ENCODE results near the gene NAMPT.
"Not testable (repeated sequence)": the region's sequence is repeated elsewhere in the genome, so short reads cannot be mapped to it uniquely, and the experiment has no call there.

NAMPT gene

GRCh38 chr7:106224797-106225196 is 60.0 kb downstream of the NAMPT start:
- DNase-seq, result no peak

DNA sequence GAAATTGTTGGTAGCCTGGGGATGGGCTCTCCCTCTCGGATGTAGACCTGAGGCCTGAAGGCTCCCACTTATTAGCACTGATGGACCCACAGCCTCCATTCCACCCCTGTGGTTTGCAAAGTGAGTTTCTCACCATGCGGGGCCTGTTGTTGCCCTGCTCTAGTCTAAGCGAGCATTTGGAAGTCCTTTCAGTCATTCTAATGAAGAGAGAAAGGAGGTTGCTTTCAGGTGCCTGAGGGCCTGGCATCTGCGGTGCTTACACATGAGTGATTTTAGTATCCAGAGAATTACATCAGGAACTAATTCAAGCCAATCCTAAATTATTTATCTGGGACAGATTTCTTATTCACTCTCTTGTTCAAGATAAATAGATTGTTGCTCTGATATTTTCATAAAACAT is 61.6 kb downstream of the NAMPT start:
- peak; percentile 39 for DNase-seq

DNA sequence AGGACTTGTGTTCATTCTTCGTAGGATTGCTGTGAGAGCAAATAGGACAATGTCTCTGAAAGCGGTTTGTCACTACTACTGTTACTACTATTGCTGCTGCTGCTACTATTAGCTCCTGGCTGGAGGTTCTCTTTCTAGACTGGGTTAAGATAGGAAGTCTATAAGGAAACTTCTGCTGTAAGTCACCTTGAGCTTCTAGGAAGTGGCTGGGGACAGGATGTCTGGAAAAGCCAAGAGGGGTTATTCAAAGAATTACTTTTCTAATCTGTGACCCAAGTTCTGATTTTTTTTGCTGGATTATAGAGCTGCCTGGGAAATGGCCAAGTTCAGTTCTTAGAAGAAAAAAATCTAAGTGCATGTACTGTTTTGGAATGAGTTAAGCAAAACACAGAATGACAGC is 62.2 kb downstream of the NAMPT start:
- no peak for DNase-seq

- no peak for DNase-seq
Observed at GRCh38 chr7:106220307-106220706, 64.5 kb downstream of the NAMPT start.

GRCh38 chr7:106219170-106219569 is 65.6 kb downstream of the NAMPT start:
- no peak for DNase-seq

- no peak for DNase-seq
Observed at GRCh38 chr7:106218546-106218945, 66.2 kb downstream of the NAMPT start.

DNA sequence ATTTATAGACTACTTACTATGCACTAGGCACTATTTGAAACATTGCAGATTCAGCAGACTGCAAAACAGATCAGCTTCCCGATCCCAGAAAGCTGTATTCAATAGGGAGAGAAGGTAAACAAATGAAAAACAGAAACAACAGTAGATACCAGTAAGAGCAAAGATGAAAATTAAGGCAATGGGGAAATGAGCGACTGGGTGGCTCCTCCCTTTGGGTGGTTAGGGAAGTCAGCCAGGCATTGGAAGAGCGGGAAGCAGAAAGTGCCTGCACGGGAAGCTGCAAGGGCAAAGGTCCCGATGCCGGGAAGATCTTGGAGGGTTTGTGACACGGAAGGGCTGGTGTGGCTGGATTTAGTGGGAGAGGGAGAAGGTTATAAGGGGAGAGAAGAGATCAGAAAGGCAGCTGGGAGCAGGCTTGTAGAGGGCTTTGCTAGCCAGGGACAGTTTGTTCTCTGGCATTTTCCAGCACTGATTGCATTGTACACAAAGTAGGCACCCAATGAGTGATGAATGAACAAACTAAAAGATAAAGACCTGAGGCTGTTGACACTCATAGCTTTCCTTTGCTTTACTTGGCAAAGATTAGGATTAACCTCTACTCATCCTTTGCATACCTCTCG is 67.8 kb downstream of the NAMPT start:
- no peak for DNase-seq

DNA sequence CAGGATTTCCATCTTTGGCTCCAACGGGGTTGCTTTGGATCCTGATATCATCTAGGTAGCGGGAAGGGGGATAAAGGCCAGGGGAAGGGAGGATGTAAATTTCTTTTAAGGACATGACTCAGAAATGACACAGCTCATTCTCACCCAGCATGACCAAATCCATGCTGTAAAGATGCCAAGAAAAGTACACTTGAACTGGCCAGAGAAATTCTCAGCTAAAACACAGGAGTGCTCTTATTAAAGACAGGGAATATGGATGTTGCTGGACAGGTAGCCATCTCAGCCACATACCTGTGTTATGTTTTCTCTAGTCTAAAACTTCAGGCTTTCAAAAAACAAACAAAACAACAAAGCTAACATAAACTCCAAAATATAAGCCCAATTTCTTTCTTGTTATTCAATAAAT is 68.3 kb downstream of the NAMPT start:
- no peak for DNase-seq

DNA sequence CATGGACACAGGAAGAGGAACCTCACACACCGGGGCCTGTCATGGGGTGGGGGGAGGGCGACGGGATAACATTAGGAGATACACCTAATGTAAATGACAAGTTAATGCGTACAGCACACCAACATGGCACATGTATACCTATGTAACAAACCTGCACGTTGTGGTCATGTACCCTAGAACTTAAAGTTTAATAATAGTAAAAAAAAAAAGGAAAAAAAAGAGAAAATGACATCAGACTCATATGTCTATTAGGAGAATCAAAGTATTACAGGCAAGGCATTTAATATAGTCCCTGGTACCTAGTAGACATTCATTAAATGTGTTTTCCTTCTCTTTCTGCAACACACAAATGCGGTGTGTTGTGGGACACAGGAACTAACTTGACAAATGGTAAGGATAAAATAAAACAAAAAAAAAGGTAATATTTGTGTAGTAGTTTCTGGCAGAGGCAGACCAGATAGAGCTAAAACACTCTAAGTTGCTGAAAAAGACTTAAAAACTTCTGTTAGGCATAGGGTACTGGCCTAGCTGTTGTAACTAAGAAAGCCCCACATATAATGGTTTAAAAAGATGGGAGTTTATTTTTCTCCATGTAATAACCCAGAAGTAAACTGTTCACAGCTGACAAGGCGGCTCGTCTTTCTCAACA is 68.8 kb downstream of the NAMPT start:
- no peak for DNase-seq

DNA sequence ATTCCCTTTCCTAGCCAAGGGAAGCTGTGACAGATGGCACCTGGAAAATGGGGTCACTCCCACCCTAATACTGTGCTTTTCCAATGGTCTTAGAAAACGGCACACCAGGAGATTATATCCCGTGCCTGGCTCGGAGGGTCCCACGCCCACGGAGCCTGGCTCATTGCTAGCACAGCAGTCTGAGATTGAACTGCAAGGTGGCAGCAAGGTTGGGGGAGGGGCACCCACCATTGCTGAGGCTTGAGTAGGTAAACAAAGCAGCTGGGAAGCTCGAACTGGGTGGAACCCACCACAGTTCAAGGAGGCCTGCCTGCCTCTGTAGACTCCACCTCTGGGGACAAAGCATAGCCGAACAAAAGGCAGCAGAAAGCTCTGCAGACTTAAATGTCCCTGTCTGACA is 75.8 kb downstream of the NAMPT start:
- DNase-seq, result not testable (repeated sequence)

GRCh38 chr7:106206826-106207541 is 77.8 kb downstream of the NAMPT start:
- DNase-seq, result no peak

GRCh38 chr7:106205621-106206222 is 79.1 kb downstream of the NAMPT start:
- DNase-seq, result no peak

GRCh38 chr7:106203473-106203872 is 81.3 kb downstream of the NAMPT start:
- no peak for DNase-seq

DNA sequence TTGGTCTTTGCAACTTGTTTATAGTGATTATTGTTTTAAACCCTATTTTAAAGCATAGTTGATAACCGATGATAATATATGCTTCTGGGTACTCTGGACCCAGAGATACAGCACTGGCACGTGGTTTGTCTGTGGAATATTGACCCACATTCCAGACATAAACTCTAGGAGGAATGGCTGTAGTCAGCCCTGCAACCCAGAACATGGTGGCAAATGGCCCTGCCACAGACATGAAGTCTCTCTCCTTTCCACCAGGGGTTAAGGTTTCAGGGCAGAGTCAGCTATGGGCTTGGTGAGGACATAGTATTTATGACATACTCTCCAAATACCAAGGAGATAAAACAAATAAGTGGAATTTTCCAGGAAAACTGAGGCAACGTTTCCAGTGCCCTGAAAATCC is 83.6 kb downstream of the NAMPT start:
- DNase-seq, result no peak

- DNase-seq, result no peak
Observed at GRCh38 chr7:106199813-106200364, 84.9 kb downstream of the NAMPT start.

DNA sequence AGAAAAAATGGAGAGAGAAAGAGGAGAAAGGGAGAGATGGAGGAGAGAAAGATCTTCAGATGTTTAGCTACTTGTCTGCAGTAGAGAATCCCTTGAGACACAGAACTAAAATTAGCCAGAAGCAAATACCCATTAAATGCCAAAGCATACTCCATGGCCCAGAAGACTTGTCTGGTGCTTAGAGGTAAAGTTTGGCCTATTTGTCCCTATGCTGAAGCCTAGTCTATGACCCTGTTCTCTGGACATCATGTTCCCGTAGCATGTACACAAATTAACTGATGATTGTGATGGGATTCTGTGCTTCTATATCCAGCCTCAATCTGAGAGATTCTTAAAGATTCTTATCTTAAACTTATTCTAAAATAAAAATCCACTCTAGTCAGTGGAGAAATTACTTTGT is 85.8 kb downstream of the NAMPT start:
- no peak for DNase-seq

Data from retina (tissue), 1 donor.